GM19452 (cell line): ENCODE data around the gene TNNI3.

Experiments
- ATAC-seq: cut with Tn5 transposase; IDR thresholded peaks from one replicate; pipeline ENCODE4 v1.9.1; 2021; ENCODE audit not compliant: unreplicated experiment

Gene TNNI3

GRCh38 chr19:55147545-55148251 lies 9.8 kb downstream of the TNNI3 start:
- no peak for ATAC-seq

DNA sequence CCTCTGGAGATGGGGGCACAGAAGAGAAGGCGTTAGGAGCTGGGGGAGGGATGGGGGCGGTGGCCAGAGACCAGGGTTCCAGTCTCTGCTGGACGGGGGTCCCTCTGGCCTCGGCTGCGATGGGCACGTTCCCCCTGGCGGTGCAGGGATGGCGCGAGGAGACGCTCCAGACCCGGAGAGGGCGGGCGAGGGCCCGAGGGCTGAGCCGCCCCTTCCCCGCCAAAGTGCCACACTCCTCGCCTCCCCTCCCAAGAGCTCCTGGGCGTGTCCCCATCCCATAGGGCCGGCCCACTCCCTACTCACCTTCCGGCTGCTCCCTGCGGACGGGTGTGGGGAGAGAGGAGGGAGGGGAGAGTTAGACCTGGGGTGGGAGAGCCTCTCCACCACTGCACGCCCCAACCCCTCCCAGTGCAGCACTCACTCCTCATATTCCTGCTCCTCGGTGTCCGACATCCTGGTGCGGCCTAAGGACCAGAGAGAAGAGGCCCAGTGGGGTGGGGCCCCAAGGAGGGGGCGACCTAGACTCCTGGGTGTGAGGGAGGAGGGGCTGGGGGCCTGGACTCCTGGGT lies 10.7 kb downstream of the TNNI3 start:
- ATAC-seq, result no peak

DNA sequence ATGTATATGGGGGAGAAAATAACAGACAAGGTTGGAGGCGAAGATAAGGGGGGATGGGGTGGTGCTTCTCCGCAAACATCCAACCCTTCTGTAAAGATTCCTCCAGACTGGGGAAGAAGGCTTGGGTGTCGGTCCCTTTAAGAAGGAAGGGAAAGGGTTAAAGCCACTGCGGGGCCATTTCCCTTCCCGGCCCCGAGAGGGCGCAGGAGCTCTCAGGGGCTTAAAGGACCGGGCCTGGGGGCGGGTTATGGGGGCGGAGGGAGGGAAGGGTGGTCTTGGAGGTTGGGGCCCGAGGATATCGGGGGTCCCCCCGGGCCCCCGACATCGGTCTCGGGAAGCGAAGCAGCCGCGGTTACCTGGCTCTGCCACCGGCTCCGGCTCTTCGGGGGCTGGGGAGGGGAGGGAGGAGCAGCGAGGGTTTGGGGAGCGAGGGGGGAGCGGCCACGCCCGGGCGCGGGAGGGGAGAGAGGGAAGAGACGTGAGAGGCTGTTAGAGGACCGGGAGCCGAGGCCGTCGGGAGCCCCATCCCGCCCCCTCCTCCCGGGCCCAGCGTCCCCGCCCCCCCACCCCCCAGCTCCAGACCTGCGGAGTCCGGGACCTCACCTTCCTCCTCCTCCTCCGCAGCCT lies 11.3 kb downstream of the TNNI3 start:
- no peak for ATAC-seq

GRCh38 chr19:55145232-55145631 lies 12.3 kb downstream of the TNNI3 start:
- ATAC-seq, result no peak

GRCh38 chr19:55141696-55142095 lies 15.8 kb downstream of the TNNI3 start:
- no peak for ATAC-seq

DNA sequence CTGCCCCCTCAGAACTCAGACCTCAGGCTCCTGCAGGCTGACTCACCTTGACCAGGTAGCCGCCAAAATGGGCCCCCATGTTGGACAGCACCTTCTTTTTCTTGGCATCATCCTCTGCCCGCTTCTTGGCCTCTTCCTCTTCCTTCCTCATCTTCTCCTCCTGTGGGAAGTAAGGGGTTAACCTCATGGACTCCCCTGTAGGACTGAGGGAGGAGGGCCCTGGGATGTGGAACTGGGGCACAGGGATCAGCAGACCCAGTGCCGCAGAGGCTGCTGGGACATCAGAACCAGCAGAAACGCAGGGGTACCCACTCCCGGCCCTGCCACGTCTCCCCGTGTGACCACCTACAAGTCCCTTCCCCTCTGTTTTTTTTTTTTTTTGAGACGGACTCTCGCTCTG lies 19.6 kb downstream of the TNNI3 start:
- no peak for ATAC-seq

GRCh38 chr19:55136399-55137102 lies 21.0 kb downstream of the TNNI3 start:
- no peak for ATAC-seq

DNA sequence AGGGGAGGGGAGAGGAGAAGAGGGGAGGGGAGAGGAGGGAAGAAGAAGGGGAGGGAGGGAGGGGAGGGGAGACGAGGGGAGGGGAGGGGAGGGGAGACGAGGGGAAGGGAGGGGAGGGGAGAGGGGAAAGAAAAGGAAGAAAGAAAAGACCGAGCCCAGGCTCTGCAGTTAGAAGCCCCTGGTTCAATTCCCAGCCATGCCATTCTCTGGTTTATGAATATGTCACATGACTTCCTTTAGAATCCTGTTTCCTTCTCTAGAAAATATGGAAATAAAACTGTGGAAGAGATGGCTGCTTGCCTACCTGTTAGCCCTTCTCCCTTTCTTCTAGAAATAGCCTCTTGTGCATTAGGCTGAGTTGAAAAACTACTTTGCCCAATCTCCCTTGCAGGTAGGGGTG lies 22.8 kb downstream of the TNNI3 start:
- no peak for ATAC-seq

GRCh38 chr19:55133639-55134444 lies 23.7 kb downstream of the TNNI3 start:
- no peak for ATAC-seq

DNA sequence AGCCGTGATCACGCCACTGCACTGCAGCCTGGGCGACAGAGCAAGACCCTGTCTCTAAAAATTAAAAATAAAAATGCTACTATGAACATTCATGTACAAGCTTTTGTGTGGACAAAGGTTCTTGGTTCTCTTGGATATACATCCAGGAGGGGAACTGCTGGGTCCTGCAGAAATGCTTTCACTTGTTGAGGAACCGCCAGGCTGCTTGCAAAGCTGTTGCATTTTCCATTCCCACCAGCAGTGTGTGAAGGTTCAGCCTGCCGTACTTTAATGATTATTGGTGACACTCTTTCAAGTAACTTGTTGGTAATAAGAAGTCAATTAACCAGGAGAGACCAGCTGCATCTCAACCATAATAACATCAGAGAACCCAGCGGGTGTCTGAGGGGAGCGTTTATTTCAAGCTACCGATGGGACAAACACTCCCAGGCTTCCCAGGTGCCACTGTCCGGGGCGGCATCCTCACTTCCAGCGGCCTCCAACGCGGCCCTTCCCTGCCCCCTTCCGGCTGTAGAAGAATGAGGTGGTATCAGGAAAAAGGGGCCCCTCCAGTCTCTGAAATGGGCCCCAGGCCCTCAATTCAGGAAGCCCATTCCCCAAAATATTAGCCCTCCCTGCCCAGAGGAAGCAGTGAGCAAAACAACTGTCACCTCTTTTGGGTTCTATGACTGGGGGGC lies 24.9 kb downstream of the TNNI3 start:
- no peak for ATAC-seq

DNA sequence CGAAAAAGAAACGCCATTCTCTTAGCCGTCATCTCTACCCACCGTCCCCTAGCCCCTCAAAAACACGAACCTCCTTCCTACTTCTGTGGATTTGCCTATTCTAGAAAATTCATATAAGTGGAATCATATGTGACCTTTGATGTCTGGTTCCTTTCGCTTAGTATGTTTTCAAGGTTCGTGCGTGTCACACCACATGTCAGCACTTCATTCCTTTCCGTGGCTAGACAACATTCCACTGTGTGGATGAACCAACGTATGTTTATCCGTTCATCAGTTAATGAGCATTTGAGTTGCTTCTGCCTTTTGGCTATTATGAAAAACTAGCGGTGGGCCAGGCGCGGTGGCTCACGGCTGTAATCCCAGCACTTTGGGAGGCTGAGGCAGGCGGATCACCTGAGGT lies 26.1 kb downstream of the TNNI3 start:
- no peak for ATAC-seq

GRCh38 chr19:55119053-55119452 lies 38.5 kb downstream of the TNNI3 start:
- ATAC-seq, result no peak

DNA sequence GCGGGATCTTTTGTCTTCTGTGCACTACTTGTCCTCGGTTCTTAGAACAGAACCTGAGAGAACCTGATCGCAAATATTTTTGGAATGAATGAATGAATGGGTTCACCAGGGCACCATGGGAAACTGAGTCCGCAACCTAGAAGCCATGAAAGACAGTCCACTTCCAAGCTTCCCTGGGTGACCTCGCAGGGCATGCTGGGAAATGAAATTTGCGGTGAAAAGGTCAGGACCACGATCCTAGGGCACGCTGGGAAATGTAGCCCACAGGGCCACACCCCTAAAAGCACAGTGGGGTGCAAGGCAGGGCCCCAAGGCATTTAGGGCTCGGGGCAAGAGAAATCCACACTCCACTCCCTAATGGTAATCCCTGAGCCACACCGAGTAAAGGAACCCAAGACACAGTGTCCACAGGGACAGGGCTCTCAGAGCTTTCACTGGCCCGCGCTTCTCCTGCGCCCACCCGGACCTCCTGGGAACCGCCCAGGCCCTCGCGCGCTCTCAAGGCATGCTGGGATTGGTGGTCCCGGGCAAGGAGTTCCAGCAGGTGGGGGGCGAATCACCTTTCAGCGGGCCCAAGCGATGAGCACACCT lies 39.0 kb downstream of the TNNI3 start:
- ATAC-seq, result no peak

GRCh38 chr19:55117663-55118391 lies 39.7 kb downstream of the TNNI3 start:
- ATAC-seq, result peak; percentile 90

- ATAC-seq, result peak; percentile 12
These were observed 40.5 kb downstream of the TNNI3 start, which contains the start of gene PPP1R12C for GRCh38 chr19:55116859-55117662. PPP1R12C (minus strand) TSS chr19:55117637; CDS start chr19:55117543, 94 bp downstream.

- ATAC-seq, result no peak
These were observed 41.2 kb downstream of the TNNI3 start for GRCh38 chr19:55116232-55116858.

DNA sequence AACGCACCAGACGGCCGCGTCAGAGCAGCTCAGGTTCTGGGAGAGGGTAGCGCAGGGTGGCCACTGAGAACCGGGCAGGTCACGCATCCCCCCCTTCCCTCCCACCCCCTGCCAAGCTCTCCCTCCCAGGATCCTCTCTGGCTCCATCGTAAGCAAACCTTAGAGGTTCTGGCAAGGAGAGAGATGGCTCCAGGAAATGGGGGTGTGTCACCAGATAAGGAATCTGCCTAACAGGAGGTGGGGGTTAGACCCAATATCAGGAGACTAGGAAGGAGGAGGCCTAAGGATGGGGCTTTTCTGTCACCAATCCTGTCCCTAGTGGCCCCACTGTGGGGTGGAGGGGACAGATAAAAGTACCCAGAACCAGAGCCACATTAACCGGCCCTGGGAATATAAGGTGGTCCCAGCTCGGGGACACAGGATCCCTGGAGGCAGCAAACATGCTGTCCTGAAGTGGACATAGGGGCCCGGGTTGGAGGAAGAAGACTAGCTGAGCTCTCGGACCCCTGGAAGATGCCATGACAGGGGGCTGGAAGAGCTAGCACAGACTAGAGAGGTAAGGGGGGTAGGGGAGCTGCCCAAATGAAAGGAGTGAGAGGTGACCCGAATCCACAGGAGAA lies 42.0 kb downstream of the TNNI3 start:
- ATAC-seq, result no peak
